Measurements from ENCODE around the gene ZBTB2. TPM values are rescaled to one million over a fixed set of nuclear protein-coding genes. Genes with fewer than 3 reads are reported as not detected.

ZBTB2 gene
- total RNA-seq, 1 experiment from 2014 or later = 31.4 TPM

DNA sequence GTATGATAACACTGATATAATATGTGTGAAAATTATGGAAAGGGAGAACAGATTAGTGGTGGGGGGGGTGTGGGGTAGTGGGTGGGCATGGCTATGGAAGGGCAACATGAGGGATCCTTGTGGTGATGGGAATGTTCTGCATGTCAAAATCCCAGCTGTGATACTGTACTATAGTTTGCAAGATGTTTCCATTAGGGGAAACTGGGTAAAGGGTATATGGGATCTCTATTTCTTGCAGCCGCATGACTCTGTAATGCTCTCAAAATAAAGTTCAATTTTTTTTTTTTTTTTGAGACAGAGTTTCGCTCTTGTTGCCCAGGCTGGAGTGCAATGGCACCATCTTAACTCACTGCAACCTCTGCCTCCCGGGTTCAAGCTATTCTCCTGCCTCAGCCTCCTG lies 14.3 kb downstream of the ZBTB2 start:
- Mint-ChIP-seq H3K27ac (peak overlapping the region in 1 of 3 experiments; percentile 53; a peak in 1 of 7 replicates), H3K27me3 (ENCODE audit: low read depth) (no peaks in the 10 kb centered on the region), H3K9me3 (no peaks in the 10 kb centered on the region), H3K4me1 (peaks cover 28 to 29% of the 10 kb centered on the region in 2 experiments), H3K36me3 (ENCODE audit: insufficient read depth in 1 of 3, low read depth in 3 of 3) (peaks cover 4 to 12% (median 10%) of the 10 kb centered on the region in 3 experiments; a peak in 6 of 7 replicates), H3K4me3 (no peak overlapping the region)
- no peak overlapping the region for H2BK12ac ChIP-seq (ENCODE audit: insufficient read length, low read depth, low read length)
- H2AK5ac ChIP-seq (ENCODE audit: insufficient read length, low read length) = no peak overlapping the region
- H3K27ac ChIP-seq (ENCODE audit: insufficient read length, low read depth, low read length) = no peak overlapping the region
- H3K9me3 ChIP-seq (ENCODE audit: control insufficient read depth, low read depth, low read length) = no peaks in the 10 kb centered on the region
- H4K5ac ChIP-seq (ENCODE audit: insufficient read length, low read depth, low read length) = no peak overlapping the region
- no peaks in the 10 kb centered on the region for H3K23me2 ChIP-seq (ENCODE audit: insufficient read length, low read depth, low read length, poor library complexity, severe bottlenecking)
- no peaks in the 10 kb centered on the region for H4K20me1 ChIP-seq (ENCODE audit: control insufficient read depth, insufficient read depth, insufficient read length)
- H4K8ac ChIP-seq (replicated peaks; ENCODE audit: insufficient read length, low read depth, low read length) = no peak overlapping the region
- H3K4me2 ChIP-seq (ENCODE audit: insufficient read depth, insufficient read length, low read length) = no peak overlapping the region
- H3K79me2 ChIP-seq (ENCODE audit: insufficient read depth, low read length) = peaks cover 7% of the 10 kb centered on the region; the same call in 1 of the 2 replicates
- no peak overlapping the region for H2BK15ac ChIP-seq (ENCODE audit: low read depth, low read length)
- H3K4ac ChIP-seq (ENCODE audit: low read depth, low read length) = no peak overlapping the region
- H4K91ac ChIP-seq (ENCODE audit: insufficient read length, low read depth, low read length) = no peak overlapping the region
- H3K23ac ChIP-seq (ENCODE audit: insufficient read length, low read depth, low read length) = no peak overlapping the region
- H2AFZ ChIP-seq (ENCODE audit: low read length) = no peak overlapping the region
- H2BK5ac ChIP-seq (ENCODE audit: insufficient read length, low read length) = no peak overlapping the region
- WGBS (ENCODE audit: extremely low coverage, insufficient read length, low lambda C conversion rate) = no CpG with 5 or more reads among the region's 3 CpGs
- H3K79me1 ChIP-seq (ENCODE audit: insufficient read depth, low read depth, low read length, poor library complexity, severe bottlenecking) = peaks cover 2% of the 10 kb centered on the region
- no peak overlapping the region for H3K18ac ChIP-seq (ENCODE audit: insufficient read length, low read depth, low read length)
- H3K27me3 ChIP-seq (ENCODE audit: insufficient read depth, low read length) = no peaks in the 10 kb centered on the region
- no peak overlapping the region for H2BK120ac ChIP-seq (ENCODE audit: low read depth, low read length, poor library complexity, severe bottlenecking)
- TF ChIP-seq, protein P1, sequence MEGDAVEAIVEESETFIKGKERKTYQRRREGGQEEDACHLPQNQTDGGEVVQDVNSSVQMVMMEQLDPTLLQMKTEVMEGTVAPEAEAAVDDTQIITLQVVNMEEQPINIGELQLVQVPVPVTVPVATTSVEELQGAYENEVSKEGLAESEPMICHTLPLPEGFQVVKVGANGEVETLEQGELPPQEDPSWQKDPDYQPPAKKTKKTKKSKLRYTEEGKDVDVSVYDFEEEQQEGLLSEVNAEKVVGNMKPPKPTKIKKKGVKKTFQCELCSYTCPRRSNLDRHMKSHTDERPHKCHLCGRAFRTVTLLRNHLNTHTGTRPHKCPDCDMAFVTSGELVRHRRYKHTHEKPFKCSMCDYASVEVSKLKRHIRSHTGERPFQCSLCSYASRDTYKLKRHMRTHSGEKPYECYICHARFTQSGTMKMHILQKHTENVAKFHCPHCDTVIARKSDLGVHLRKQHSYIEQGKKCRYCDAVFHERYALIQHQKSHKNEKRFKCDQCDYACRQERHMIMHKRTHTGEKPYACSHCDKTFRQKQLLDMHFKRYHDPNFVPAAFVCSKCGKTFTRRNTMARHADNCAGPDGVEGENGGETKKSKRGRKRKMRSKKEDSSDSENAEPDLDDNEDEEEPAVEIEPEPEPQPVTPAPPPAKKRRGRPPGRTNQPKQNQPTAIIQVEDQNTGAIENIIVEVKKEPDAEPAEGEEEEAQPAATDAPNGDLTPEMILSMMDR (conservative IDR thresholded peaks at IDR 0.05) = no peak
- no peak for DNase-seq
- H3K14ac ChIP-seq (ENCODE audit: insufficient read depth, low read length) = no peak overlapping the region
- no peak overlapping the region for H2BK20ac ChIP-seq (ENCODE audit: low read depth, low read length, poor library complexity, severe bottlenecking)
- H3T11ph ChIP-seq (ENCODE audit: low read length) = no peak overlapping the region
- H3K9ac ChIP-seq (ENCODE audit: extremely low read depth, insufficient read length, low read length) = no peak overlapping the region
- H3K56ac ChIP-seq (ENCODE audit: insufficient read length, low read depth, low read length) = no peak overlapping the region
- peaks cover 6% of the 10 kb centered on the region; the same call in 1 of the 2 replicates for H3K4me1 ChIP-seq (ENCODE audit: insufficient read depth, low read length)
